H9 (cell line): ENCODE measurements around the gene LINGO1. TPM values are rescaled to one million over a fixed set of nuclear protein-coding genes. Genes with fewer than 3 reads are reported as not detected.

Source experiments
- DNase-seq: peaks from one replicate; pipeline ENCODE4 v3.0.0-alpha.2; 2017
- H2AFZ ChIP-seq: one replicate; pipeline ENCODE4 v1.6.1; 2013; ENCODE audit warnings: mild to moderate bottlenecking, low read length, control low read depth, moderate library complexity
- H2AK5ac ChIP-seq: 2 replicates; pipeline ENCODE4 v1.6.1; 2013; ENCODE audit warnings: low read length, control low read depth, mixed read lengths; ENCODE audit not compliant: insufficient read length
- H2BK120ac ChIP-seq: one replicate; pipeline ENCODE4 v1.6.1; 2013; ENCODE audit warnings: low read depth, mild to moderate bottlenecking, low read length, control low read depth, inconsistent platforms; ENCODE audit not compliant: poor library complexity, severe bottlenecking
- H2BK12ac ChIP-seq: 2 replicates; pipeline ENCODE4 v1.6.1; 2013; ENCODE audit warnings: low read length, control low read depth, mixed read lengths, low read depth; ENCODE audit not compliant: insufficient read length
- H2BK15ac ChIP-seq: 2 replicates; pipeline ENCODE4 v1.6.1; 2013; ENCODE audit warnings: low read depth, low read length, control low read depth
- H2BK20ac ChIP-seq: one replicate; pipeline ENCODE4 v1.6.1; 2013; ENCODE audit warnings: low read depth, mild to moderate bottlenecking, low read length, control low read depth, inconsistent platforms; ENCODE audit not compliant: poor library complexity, severe bottlenecking
- H2BK5ac ChIP-seq: 2 replicates; pipeline ENCODE4 v1.6.1; 2013; ENCODE audit warnings: low read length, control low read depth, mixed read lengths; ENCODE audit not compliant: insufficient read length
- H3K14ac ChIP-seq: 2 replicates; pipeline ENCODE4 v1.6.1; 2013; ENCODE audit warnings: low read length, control low read depth; ENCODE audit not compliant: insufficient read depth
- H3K18ac ChIP-seq: 2 replicates; pipeline ENCODE4 v1.6.1; 2013; ENCODE audit warnings: low read depth, mild to moderate bottlenecking, mixed read lengths, low read length, control low read depth; ENCODE audit not compliant: insufficient read length
- H3K23ac ChIP-seq: 2 replicates; pipeline ENCODE4 v1.6.1; 2013; ENCODE audit warnings: low read length, control low read depth, mixed read lengths, low read depth; ENCODE audit not compliant: insufficient read length
- H3K23me2 ChIP-seq: 2 replicates; pipeline ENCODE4 v1.6.1; 2013; ENCODE audit warnings: low read depth, mild to moderate bottlenecking, mixed read lengths, low read length, control low read depth; ENCODE audit not compliant: insufficient read length, poor library complexity, severe bottlenecking
- H3K27ac ChIP-seq: 2 replicates; pipeline ENCODE4 v1.5.1; 2013; ENCODE audit warnings: low read length, control low read depth, mixed read lengths, low read depth; ENCODE audit not compliant: insufficient read length
- H3K27me3 ChIP-seq: 2 replicates; pipeline ENCODE4 v1.6.1; 2013; ENCODE audit warnings: low read length, control low read depth, inconsistent platforms; ENCODE audit not compliant: insufficient read depth
- H3K4ac ChIP-seq: 2 replicates; pipeline ENCODE4 v1.6.1; 2013; ENCODE audit warnings: low read depth, mild to moderate bottlenecking, control low read depth, inconsistent platforms, low read length, moderate library complexity
- H3K4me1 ChIP-seq: 2 replicates; pipeline ENCODE4 v1.6.1; 2013; ENCODE audit warnings: low read length, control low read depth, inconsistent platforms; ENCODE audit not compliant: insufficient read depth
- H3K4me2 ChIP-seq: 2 replicates; pipeline ENCODE4 v1.6.1; 2013; ENCODE audit warnings: low read length, control low read depth, mixed read lengths; ENCODE audit not compliant: insufficient read length, insufficient read depth
- H3K56ac ChIP-seq: 2 replicates; pipeline ENCODE4 v1.6.1; 2013; ENCODE audit warnings: low read depth, mild to moderate bottlenecking, mixed read lengths, low read length, control low read depth; ENCODE audit not compliant: insufficient read length
- H3K79me1 ChIP-seq: 2 replicates; pipeline ENCODE4 v1.6.1; 2013; ENCODE audit warnings: low read depth, mild to moderate bottlenecking, moderate library complexity, low read length, control low read depth, inconsistent platforms; ENCODE audit not compliant: insufficient read depth, poor library complexity, severe bottlenecking
- H3K79me2 ChIP-seq: 2 replicates; pipeline ENCODE4 v1.6.1; 2013; ENCODE audit warnings: low read length, control low read depth, inconsistent platforms; ENCODE audit not compliant: insufficient read depth
- H3K9ac ChIP-seq: 2 replicates; pipeline ENCODE4 v1.6.1; 2013; ENCODE audit warnings: low read length, control low read depth, mixed read lengths; ENCODE audit not compliant: insufficient read length; ENCODE audit errors: extremely low read depth
- H3K9me3 ChIP-seq: one replicate; pipeline ENCODE4 v1.6.1; 2013; ENCODE audit warnings: low read depth, low read length, inconsistent platforms; ENCODE audit not compliant: control insufficient read depth
- H3T11ph ChIP-seq: one replicate; pipeline ENCODE4 v1.6.1; 2013; ENCODE audit warnings: mild to moderate bottlenecking, low read length, control low read depth, inconsistent platforms
- H4K20me1 ChIP-seq: one replicate; pipeline ENCODE4 v1.6.1; 2013; ENCODE audit not compliant: control insufficient read depth, insufficient read length, insufficient read depth
- H4K5ac ChIP-seq: 2 replicates; pipeline ENCODE4 v1.6.1; 2013; ENCODE audit warnings: low read depth, mild to moderate bottlenecking, mixed read lengths, low read length, control low read depth; ENCODE audit not compliant: insufficient read length
- H4K8ac ChIP-seq: replicated peaks from 2 replicates; pipeline ENCODE4 v1.6.1; 2013; ENCODE audit warnings: low read length, control low read depth, mixed read lengths, low read depth; ENCODE audit not compliant: insufficient read length
- H4K91ac ChIP-seq: 2 replicates; pipeline ENCODE4 v1.6.1; 2013; ENCODE audit warnings: low read depth, mild to moderate bottlenecking, moderate library complexity, mixed read lengths, low read length, control low read depth; ENCODE audit not compliant: insufficient read length
- H3K27ac Mint-ChIP-seq, 3 experiments: 2 replicates in 2 of 3; 3 replicates in 1 of 3; pipeline ENCODE4 v1.8.0; 2020 to 2021; ENCODE audit warnings: mixed read lengths in 3 of 3, mild to moderate bottlenecking in 1 of 3, moderate library complexity in 1 of 3
- H3K27me3 Mint-ChIP-seq: 2 replicates; pipeline ENCODE4 v1.8.0; 2021; ENCODE audit warnings: low read depth, mild to moderate bottlenecking, moderate library complexity, mixed read lengths
- H3K36me3 Mint-ChIP-seq, 3 experiments: 2 replicates in 2 of 3; 3 replicates in 1 of 3; pipeline ENCODE4 v1.8.0; 2020 to 2021; ENCODE audit warnings: low read depth in 3 of 3, mixed read lengths in 3 of 3; ENCODE audit not compliant: insufficient read depth in 1 of 3
- H3K4me1 Mint-ChIP-seq, 2 experiments: 2 replicates each; pipeline ENCODE4 v1.8.0; 2020; ENCODE audit warnings: mixed read lengths in 2 of 2
- H3K4me3 Mint-ChIP-seq, 2 experiments: 2 replicates in 1 of 2; 3 replicates in 1 of 2; pipeline ENCODE4 v1.8.0; 2020 to 2021; ENCODE audit warnings: mild to moderate bottlenecking in 2 of 2, mixed read lengths in 2 of 2, moderate library complexity in 1 of 2
- H3K9me3 Mint-ChIP-seq, 2 experiments: 2 replicates in 1 of 2; 3 replicates in 1 of 2; pipeline ENCODE4 v1.8.0; 2020; ENCODE audit warnings: mild to moderate bottlenecking in 2 of 2, mixed read lengths in 2 of 2, moderate library complexity in 1 of 2
- WGBS: extraction: QIAGEN DNeasy Blood & Tissue Kit; methylation state at CpG from one replicate; pipeline ENCODE4 v1.1.7; 2013; ENCODE audit warnings: missing lambda C conversion rate, low lambda C conversion rate, mixed read lengths; ENCODE audit not compliant: insufficient read length; ENCODE audit errors: extremely low coverage; 5-methylcytosine and 5-hydroxymethylcytosine counted together
- total RNA-seq: library from RNA; stranded (reverse); gene quantifications from 2 replicates; pipeline ENCODE4 v1.2.1, GENCODE V29; 2021
- TF ChIP-seq, protein P1 (sequence below): fragments of 200-600 bp; sonication (generic); conservative IDR thresholded peaks from 3 replicates; pipeline ENCODE4 v1.8.0; 2021; ENCODE audit warnings: antibody characterized with exemption, mild to moderate bottlenecking

LINGO1 gene
- total RNA-seq, 1 experiment from 2014 or later = 41.6 TPM

GRCh38 chr15:77636209-77636608, 3.5 kb upstream of the LINGO1 start:
- no peak overlapping the region for H2BK20ac ChIP-seq
- no peaks in the 10 kb centered on the region for H3K79me1 ChIP-seq
- H2BK5ac ChIP-seq = no peak overlapping the region
- H3K9me3 Mint-ChIP-seq = no peaks in the 10 kb centered on the region; a peak in 1 of 5 replicates
- DNase-seq = no peak
- H4K8ac ChIP-seq = no peak overlapping the region
- no peak overlapping the region for H3K23ac ChIP-seq
- peaks cover 25% of the 10 kb centered on the region for H3K27me3 Mint-ChIP-seq
- no peaks in the 10 kb centered on the region; a peak in 1 of 7 replicates for H3K36me3 Mint-ChIP-seq
- peaks cover 14% of the 10 kb centered on the region for H3K23me2 ChIP-seq
- H2AK5ac ChIP-seq = no peak overlapping the region
- H3K4ac ChIP-seq = no peak overlapping the region
- H4K91ac ChIP-seq = no peak overlapping the region
- H2BK12ac ChIP-seq = no peak overlapping the region
- H2AFZ ChIP-seq = no peak overlapping the region
- no peak overlapping the region for H2BK120ac ChIP-seq
- no peaks in the 10 kb centered on the region for H3K79me2 ChIP-seq
- WGBS = no CpG with 5 or more reads among the region's 5 CpGs
- no peak overlapping the region for H2BK15ac ChIP-seq
- no peak overlapping the region for H3K4me3 Mint-ChIP-seq
- no peaks in the 10 kb centered on the region for H3K9me3 ChIP-seq
- no peak overlapping the region; a peak in 1 of 7 replicates for H3K27ac Mint-ChIP-seq
- no peak overlapping the region for H3K4me2 ChIP-seq
- no peak overlapping the region for H3T11ph ChIP-seq
- H3K27ac ChIP-seq = no peak overlapping the region
- H3K4me1 Mint-ChIP-seq = peaks cover 38 to 41% of the 10 kb centered on the region in 2 experiments
- H3K27me3 ChIP-seq = no peaks in the 10 kb centered on the region
- H3K18ac ChIP-seq = no peak overlapping the region
- no peaks in the 10 kb centered on the region for H4K20me1 ChIP-seq
- H3K14ac ChIP-seq = no peak overlapping the region
- H3K9ac ChIP-seq = no peak overlapping the region
- no peak overlapping the region for H4K5ac ChIP-seq
- TF ChIP-seq, protein P1, sequence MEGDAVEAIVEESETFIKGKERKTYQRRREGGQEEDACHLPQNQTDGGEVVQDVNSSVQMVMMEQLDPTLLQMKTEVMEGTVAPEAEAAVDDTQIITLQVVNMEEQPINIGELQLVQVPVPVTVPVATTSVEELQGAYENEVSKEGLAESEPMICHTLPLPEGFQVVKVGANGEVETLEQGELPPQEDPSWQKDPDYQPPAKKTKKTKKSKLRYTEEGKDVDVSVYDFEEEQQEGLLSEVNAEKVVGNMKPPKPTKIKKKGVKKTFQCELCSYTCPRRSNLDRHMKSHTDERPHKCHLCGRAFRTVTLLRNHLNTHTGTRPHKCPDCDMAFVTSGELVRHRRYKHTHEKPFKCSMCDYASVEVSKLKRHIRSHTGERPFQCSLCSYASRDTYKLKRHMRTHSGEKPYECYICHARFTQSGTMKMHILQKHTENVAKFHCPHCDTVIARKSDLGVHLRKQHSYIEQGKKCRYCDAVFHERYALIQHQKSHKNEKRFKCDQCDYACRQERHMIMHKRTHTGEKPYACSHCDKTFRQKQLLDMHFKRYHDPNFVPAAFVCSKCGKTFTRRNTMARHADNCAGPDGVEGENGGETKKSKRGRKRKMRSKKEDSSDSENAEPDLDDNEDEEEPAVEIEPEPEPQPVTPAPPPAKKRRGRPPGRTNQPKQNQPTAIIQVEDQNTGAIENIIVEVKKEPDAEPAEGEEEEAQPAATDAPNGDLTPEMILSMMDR = no peak
- no peaks in the 10 kb centered on the region for H3K4me1 ChIP-seq
- no peak overlapping the region for H3K56ac ChIP-seq
